DLD1 (cell line): ENCODE data around the gene NRXN3.

ENCODE experiments used
- in situ Hi-C: cut with HindIII; loops from 2 replicates; pipeline ENCODE4 v1.10.0; 2017; ENCODE audit warnings: low sequenced_read_pairs

Gene NRXN3

GRCh38 chr14:79639613-79640012 lies 1469.4 kb downstream of the NRXN3 start:
- in situ Hi-C loops, result no loop called here

DNA sequence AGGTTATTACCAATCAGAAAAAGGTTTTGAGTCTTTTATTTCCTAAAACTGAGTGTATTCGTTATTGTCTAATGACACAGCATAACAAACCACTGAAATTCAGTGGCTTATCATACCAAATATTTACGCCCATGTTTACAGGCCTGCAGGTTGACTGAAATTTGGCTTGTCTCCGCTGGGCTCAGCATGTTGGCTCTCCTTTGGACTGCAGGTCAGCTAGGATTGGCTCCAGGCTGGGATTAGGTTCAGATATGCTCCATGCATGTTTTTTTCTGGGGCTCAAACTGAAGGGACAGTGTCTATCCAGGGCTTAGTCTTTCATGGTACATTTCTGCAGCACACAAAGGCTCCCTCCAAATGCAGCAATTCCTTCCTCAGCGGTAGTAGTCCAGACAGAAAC lies 1471.2 kb downstream of the NRXN3 start:
- in situ Hi-C loops, result no loop called here

GRCh38 chr14:79643132-79643531 lies 1473.0 kb downstream of the NRXN3 start:
- in situ Hi-C loops, result no loop called here

DNA sequence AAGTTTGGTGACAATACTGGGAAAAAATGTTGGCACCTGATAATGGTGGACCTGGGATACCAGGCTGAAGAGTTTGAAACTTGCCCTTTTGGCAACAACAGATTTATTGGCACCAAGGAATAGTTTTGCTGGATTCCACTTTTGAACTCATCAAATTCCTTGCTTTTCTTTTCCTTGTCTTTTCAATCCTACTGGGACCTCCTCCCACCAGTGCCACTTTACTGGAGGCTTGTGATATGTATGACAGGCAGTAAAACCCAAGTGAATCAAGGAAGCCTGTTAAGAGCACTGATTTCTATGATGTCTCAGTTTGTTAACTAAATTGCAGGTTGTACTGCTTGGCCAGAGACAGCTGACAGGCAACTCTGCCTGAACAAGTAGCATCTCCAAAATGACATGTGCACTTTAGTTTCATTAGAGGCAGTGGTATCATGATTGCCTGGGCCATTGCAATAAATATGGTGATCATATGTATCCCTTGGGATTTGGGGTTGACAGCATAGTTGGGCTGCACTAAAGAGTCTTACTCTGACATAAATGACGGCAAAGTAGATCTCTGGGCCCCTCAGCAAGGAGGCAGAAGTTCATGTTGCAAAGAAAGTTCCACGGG lies 1475.7 kb downstream of the NRXN3 start:
- in situ Hi-C loops, result no loop called here

DNA sequence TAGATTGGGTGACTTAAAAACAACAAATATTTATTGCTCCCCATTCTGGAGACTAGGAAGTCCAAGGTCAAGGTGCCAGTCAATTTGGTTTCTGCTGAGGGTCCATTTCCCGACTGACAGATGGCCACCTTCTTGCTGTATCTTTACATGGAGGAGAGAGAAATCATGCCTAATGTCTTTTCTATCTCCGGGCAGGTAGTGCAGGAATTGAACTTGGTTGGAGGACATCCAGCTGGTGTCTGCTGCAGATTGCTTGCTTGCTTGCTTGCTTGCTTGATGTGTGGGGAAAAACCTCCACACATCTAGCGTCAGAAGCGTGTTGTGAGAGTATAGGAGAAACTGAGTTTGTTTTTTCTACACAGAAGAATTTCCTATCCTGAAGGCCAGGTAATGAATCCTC lies 1479.7 kb downstream of the NRXN3 start:
- in situ Hi-C loops, result no loop called here

DNA sequence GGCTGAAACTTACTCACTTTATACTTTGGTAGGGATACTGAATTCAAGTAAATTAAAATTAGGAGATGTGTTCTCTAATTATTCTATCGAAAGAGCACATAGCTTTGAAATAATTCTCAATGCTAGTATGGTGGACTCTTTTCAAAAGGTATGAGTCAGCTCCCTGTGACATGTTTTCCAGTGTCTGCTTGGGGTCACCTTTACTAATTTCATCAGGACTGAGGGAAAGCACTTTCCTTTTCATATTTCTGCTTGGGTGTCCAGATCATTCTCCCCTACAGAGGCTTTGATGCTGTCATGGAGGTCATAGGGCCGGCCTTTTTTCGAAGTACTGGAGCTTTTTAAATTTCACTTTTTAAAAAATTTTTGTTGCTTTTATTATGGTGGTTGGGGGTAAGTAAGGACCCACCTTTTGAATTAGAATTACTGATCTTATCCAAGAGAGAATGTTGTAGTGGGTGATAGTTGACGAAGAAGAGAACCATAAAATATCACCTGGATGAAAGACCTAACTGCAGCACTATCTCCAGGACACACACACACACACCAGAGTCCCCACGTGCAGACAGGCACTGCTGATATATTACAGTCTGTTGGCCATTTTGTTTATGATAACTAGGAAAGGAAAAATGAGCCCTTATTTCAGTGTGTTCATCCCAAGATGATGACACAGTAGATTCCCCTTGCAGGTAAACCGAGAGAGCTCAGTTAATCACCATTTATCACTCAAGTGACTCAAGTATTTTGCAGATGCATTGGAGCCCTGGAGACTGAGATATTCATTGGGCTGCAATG lies 1482.5 kb downstream of the NRXN3 start:
- in situ Hi-C loops, result no loop called here

DNA sequence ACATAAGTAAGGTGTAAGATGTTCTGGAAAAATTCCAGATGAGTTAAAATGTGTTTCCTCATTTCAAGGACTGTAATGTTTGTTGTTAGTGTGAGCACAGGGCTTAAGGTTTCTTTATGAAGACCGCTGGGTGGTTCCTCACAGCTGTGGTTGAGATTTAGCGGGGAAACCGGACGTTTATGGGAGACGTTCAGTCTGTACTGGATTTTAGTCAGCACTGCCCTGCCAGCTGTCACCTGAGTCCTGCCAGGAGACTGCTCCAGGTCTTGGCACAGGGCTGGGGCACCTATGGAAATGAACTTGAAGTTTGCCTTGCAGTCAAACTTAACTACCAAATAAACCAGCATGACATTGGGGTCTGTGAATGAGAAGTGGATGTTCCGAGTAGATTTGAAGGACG lies 1485.9 kb downstream of the NRXN3 start:
- in situ Hi-C loops, result no loop called here

- in situ Hi-C loops, result no loop called here
These were observed 1486.3 kb downstream of the NRXN3 start for GRCh38 chr14:79656496-79656895.

DNA sequence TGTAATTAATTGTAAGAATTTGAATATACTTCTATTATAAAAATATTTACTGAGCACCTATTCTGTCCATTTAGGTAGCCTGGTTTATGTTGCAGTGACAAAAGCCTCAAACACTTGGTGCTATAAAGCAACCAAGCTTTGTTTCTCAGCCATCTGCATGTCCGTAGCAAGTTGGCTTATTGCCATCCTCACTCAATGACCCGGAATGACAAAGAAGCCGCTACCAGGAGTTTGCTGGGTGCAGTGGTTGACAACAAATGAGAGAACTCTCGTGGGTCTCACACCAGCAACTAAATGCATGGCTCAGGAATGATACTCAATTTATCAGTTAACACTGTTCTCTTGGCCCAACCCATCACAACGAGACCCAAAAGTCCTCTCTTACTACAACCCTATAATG lies 1488.0 kb downstream of the NRXN3 start:
- in situ Hi-C loops, result no loop called here

GRCh38 chr14:79658769-79659168 lies 1488.6 kb downstream of the NRXN3 start:
- in situ Hi-C loops, result no loop called here

DNA sequence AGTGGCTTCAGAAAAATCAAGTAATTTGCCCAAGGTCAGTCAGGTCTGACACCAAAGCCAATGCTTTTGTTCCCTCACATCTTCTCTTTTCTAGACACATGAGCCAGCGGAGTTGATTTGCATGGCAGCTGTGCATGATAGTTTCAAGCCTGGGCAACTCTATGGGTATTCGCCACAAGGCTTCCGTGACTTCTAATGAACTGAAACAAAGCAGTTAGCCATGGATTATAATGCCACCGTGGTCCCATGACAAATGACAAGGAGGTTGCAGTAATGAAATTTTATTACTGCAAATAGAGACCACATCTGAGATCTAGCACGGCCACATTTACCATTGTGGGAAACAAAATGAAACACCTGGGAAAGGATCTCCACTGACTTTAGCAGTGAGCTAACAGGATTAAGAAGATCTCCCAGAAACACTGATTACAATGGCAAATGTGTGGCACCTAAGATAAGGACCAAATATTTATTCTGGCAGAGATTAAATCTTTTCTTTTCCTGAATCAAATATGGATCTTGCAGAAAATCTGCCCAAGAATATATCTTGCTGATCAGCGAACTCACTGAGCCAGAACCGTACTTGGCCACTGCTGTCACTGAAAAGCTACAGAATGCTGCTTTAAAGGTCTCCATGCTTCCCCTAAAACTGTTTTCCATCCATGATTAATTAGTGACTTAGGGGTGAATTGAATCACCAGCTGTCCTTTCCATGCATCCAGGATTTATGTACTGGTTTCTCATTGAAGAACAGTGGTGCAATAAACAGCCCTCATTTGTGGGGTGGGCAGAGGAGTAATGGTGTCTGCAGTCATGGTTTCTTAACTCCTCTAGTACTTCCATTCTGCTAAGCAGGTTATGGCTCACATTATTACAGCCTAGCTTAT lies 1490.1 kb downstream of the NRXN3 start:
- in situ Hi-C loops, result no loop called here

GRCh38 chr14:79661752-79662151 lies 1491.6 kb downstream of the NRXN3 start:
- in situ Hi-C loops, result no loop called here

- in situ Hi-C loops, result no loop called here
These were observed 1493.3 kb downstream of the NRXN3 start for GRCh38 chr14:79663453-79663852.

GRCh38 chr14:79665556-79665955 lies 1495.4 kb downstream of the NRXN3 start:
- in situ Hi-C loops, result no loop called here

DNA sequence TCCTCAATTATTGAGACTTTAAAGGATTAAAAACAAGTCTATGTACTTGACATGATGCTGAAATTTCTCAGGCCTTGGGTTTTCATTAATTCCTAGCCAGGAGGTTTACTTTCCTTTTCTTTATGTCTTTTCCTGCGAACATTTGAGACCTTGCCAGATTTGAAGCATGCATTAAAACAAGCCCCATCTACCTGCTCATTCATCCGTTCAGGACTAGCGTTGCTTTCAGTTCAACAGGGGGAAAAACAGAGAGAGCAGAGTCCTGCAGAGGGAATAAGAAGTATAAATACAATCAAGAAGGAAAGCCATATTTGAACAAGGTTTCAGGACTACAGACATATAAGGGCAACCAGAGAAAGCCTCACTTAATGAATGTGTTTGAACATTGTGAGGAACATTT lies 1498.8 kb downstream of the NRXN3 start:
- in situ Hi-C loops, result no loop called here

DNA sequence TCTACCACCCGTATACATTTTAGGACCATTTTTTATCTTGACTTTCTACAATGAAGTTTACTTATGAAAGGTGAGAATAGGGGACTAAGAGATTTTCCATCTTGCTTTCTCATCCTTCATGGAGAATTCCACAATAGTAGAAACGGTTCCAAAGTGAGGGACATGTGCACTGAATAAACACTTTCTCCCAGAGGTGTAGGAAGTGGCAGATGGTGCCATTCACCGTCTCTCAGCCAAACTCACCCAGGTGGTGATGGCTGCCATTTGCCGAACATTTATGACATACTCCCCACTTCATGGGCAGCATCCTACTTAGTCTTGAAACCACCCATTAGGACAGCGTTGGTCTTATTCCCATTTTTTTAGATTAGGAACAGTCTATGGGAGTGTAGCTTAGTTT lies 1500.6 kb downstream of the NRXN3 start:
- in situ Hi-C loops, result no loop called here

- in situ Hi-C loops, result no loop called here
These were observed 1509.9 kb downstream of the NRXN3 start for GRCh38 chr14:79680087-79680486.

DNA sequence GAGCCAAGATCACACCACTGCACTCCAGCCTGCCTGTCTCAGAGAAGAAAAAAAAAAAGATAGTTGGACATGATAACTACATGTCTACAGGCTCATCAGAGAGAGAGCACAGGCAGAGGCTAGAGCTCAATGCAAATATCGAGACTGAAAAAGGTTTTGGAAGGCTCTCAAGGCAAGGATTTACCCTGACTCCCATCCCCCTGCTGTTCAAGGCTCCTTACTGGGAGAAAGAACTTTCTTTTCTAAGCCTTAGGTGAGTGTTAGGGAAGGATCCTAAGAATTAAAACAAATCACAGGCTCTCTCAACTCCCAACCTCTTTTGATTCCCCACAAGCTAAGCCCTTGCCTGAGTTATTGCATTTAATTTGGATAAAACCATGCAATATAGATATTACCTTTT lies 1516.0 kb downstream of the NRXN3 start:
- in situ Hi-C loops, result no loop called here

DNA sequence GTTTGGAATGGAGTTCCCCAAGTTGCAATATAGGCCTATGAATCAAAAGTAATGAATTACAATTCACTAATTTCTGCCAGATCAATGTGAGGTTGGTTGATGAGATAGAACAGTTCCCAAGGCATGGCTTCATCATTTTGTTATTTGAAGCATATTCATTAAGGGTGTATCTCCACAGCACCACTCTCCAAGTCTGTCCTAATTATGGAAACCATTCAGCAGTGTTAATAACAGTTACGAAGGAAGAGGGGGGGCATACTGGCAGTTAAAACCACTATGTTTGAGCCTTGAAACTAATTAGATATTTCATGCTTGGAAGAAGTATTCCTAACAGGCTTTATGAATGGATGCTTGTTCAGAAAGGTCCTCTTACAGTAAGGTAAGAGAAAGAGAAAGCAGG lies 1520.8 kb downstream of the NRXN3 start:
- in situ Hi-C loops, result no loop called here

- in situ Hi-C loops, result no loop called here
These were observed 1523.8 kb downstream of the NRXN3 start for GRCh38 chr14:79693935-79694334.

GRCh38 chr14:79695307-79695706 lies 1525.1 kb downstream of the NRXN3 start:
- in situ Hi-C loops, result no loop called here

- in situ Hi-C loops, result no loop called here
These were observed 1528.1 kb downstream of the NRXN3 start for GRCh38 chr14:79698298-79698711.
